Kidney (tissue), 14 donors: ENCODE measurements around the gene PRKN. TPM values are rescaled to one million over a fixed set of nuclear protein-coding genes. Genes with fewer than 3 reads are reported as not detected.

Source experiments
- DNase-seq, 5 donors: peaks; one replicate each; pipeline ENCODE4 v3.0.0-alpha.2; 2013 to 2020
- FAIRE-seq: peaks from 2 replicates; lab custom pipeline; 2012; peaks lifted over from hg19 to GRCh38; lab: Jason Lieb, UNC
- H3K27ac ChIP-seq, 2 donors: one replicate each; pipeline ENCODE4 v1.7.0; 2013; ENCODE audit warnings: low read depth in 2 of 2, low read length in 2 of 2, inconsistent platforms in 1 of 2
- H3K27me3 ChIP-seq: one replicate; pipeline ENCODE4 v1.7.1; 2013; ENCODE audit warnings: low read length, inconsistent platforms; ENCODE audit not compliant: control insufficient read depth, insufficient read depth
- H3K36me3 ChIP-seq, 3 donors: one replicate each; pipeline versions ENCODE4 v1.7.0 to v1.7.1; 2013; ENCODE audit warnings: low read length in 3 of 3, control low read depth in 1 of 3, inconsistent platforms in 1 of 3; ENCODE audit not compliant: insufficient read depth in 3 of 3, control insufficient read depth in 2 of 3
- H3K4me1 ChIP-seq, 3 donors: one replicate each; pipeline versions ENCODE4 v1.7.0 to v1.7.1; 2013; ENCODE audit warnings: low read length in 3 of 3, inconsistent platforms in 1 of 3, low read depth in 1 of 3; ENCODE audit not compliant: control insufficient read depth in 2 of 3, insufficient read depth in 2 of 3
- H3K4me3 ChIP-seq, 3 donors: one replicate each; pipeline versions ENCODE4 v1.7.0 to v1.8.1; 2013; ENCODE audit warnings: low read length in 3 of 3, control low read depth in 1 of 3, inconsistent platforms in 1 of 3
- H3K9ac ChIP-seq, 3 donors: one replicate each; pipeline versions ENCODE4 v1.7.0 to v1.7.1; 2013; ENCODE audit warnings: low read length in 3 of 3, control low read depth in 1 of 3, inconsistent platforms in 1 of 3
- H3K9me3 ChIP-seq, 3 donors: one replicate each; pipeline versions ENCODE4 v1.7.0 to v1.7.1; 2013; ENCODE audit warnings: low read length in 3 of 3, control low read depth in 1 of 3, inconsistent platforms in 1 of 3; ENCODE audit not compliant: control insufficient read depth in 2 of 3, insufficient read depth in 1 of 3
- intact Hi-C: fragments of 100-400 bp; cut with DNase I; formaldehyde crosslinking; loops from one replicate; pipeline ENCODE4 v1.11.1; 2022
- polyA plus RNA-seq: library from polyadenylated mRNA; stranded (reverse); fragments of 350-450 nt; fragmentation: Illumina TruSeq; extraction: RNeasy Lipid Tissue Mini Kit (QIAGEN cat#74804); gene quantifications from one replicate; pipeline ENCODE4 v1.2.3, GENCODE V29; 2014; ENCODE audit warnings: low read depth, low replicate concordance; ENCODE audit not compliant: insufficient read depth
- total RNA-seq: library from RNA; stranded (reverse); fragmentation: NEBNext Ultra II Directional; extraction: Animal tissue kit (Norgen Biotek cat#: 25700); gene quantifications from one replicate; pipeline ENCODE4 v1.2.1, GENCODE V29; 2021
- TF ChIP-seq, protein P1 (sequence below): IDR thresholded peaks from 3 replicates; pipeline ENCODE4 v1.5.1; 2012; ENCODE audit warnings: mild to moderate bottlenecking, moderate library complexity, borderline replicate concordance; ENCODE audit not compliant: insufficient read depth; ENCODE audit errors: extremely low read depth
- donor health status: control.
- donor health status: control.
- donor health status: control.
- donor health status: control.
- donor health status: control.
- donor health status: DM: yes; HTN: yes; CAD: no.
- donor health status: Normal renal cell carcinoma (clear cell type).

The PRKN gene
- total and polyA plus RNA-seq, 2 donors from 2014 or later, result 8.6 to 10.4 TPM

DNA sequence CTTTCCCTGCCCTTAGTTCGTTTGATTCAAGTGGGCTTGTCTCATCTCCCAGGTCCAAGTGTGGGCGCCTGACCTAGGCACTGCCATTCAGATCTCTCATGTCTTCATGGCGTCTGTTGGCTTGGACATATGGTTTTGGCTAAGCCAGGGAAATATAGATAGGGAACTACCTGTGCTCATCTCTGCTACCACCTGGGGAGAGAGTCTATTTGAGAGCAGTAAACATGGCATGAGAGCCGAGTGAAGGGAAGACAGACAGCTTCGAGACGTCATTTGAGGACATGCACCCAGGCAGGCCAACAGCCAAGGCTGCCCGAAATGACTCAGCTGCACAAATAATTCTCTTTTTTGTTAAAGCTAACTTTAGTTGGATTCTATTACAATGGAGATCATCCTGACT, 1083.0 kb downstream of the PRKN start:
- no peaks in the 10 kb centered on the region for H3K9me3 ChIP-seq
- no peak overlapping the region for H3K9ac ChIP-seq
- H3K27ac ChIP-seq, result no peak overlapping the region
- no peak for FAIRE-seq
- no peaks in the 10 kb centered on the region for H3K27me3 ChIP-seq
- intact Hi-C loops, result no loop called here
- no peak for DNase-seq
- H3K36me3 ChIP-seq, result no peaks in the 10 kb centered on the region
- H3K4me3 ChIP-seq, result no peak overlapping the region
- H3K4me1 ChIP-seq, result no peaks in the 10 kb centered on the region
- TF ChIP-seq, protein P1, sequence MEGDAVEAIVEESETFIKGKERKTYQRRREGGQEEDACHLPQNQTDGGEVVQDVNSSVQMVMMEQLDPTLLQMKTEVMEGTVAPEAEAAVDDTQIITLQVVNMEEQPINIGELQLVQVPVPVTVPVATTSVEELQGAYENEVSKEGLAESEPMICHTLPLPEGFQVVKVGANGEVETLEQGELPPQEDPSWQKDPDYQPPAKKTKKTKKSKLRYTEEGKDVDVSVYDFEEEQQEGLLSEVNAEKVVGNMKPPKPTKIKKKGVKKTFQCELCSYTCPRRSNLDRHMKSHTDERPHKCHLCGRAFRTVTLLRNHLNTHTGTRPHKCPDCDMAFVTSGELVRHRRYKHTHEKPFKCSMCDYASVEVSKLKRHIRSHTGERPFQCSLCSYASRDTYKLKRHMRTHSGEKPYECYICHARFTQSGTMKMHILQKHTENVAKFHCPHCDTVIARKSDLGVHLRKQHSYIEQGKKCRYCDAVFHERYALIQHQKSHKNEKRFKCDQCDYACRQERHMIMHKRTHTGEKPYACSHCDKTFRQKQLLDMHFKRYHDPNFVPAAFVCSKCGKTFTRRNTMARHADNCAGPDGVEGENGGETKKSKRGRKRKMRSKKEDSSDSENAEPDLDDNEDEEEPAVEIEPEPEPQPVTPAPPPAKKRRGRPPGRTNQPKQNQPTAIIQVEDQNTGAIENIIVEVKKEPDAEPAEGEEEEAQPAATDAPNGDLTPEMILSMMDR, result no peak

DNA sequence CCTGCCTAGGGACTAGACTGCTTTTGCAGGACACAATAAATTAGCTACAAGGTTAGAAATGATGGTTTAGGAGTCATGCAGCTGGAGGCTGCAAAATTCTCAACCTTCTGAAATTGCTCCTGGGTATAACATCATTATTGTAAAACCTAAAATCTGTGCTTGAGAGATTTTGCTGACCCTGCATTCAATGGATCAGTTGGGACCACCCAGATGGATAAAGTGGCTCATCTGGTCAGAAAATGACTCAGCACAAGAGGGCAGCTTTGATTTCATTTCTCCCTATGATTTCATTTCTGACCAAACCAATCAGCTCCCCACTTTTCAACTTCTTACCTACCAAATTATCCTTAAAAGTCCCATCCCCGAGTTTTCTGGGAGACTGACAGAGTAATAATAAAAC, 1086.4 kb downstream of the PRKN start:
- intact Hi-C loops, result no loop called here
- FAIRE-seq (no peak), DNase-seq (no peak)
- H3K4me1 ChIP-seq, result no peaks in the 10 kb centered on the region
- TF ChIP-seq, protein P1, result no peak
- H3K9me3 ChIP-seq, result no peaks in the 10 kb centered on the region
- H3K27me3 ChIP-seq, result no peaks in the 10 kb centered on the region
- no peak overlapping the region for H3K4me3 ChIP-seq
- no peak overlapping the region for H3K27ac ChIP-seq
- no peaks in the 10 kb centered on the region for H3K36me3 ChIP-seq
- H3K9ac ChIP-seq, result no peak overlapping the region

DNA sequence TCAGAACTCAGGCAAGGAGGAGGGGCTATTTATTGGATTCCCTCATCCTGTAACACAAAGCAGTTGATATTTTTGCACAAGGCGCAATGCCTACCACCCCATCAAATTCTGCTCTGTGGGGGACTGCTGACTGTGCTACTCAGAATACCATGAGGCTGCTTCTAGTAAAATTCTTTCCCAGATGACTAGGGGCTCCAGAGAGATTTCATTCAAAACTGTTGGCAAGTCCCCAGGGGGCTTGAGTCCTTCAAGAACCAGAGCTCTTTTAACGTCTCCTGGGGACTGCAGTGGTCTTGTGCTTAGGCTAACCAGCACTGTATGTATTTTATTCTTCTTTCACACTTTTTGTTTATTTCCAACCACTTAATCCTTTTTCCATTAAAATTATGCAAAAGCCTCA, 1087.8 kb downstream of the PRKN start:
- intact Hi-C loops, result no loop called here
- Histone ChIP-seq H3K9me3 (no peaks in the 10 kb centered on the region), H3K4me3 (no peak overlapping the region), H3K27ac (no peak overlapping the region), H3K9ac (no peak overlapping the region), H3K27me3 (no peaks in the 10 kb centered on the region), H3K36me3 (no peaks in the 10 kb centered on the region), H3K4me1 (no peaks in the 10 kb centered on the region)
- DNase-seq, result no peak
- TF ChIP-seq, protein P1, result no peak
- no peak for FAIRE-seq

DNA sequence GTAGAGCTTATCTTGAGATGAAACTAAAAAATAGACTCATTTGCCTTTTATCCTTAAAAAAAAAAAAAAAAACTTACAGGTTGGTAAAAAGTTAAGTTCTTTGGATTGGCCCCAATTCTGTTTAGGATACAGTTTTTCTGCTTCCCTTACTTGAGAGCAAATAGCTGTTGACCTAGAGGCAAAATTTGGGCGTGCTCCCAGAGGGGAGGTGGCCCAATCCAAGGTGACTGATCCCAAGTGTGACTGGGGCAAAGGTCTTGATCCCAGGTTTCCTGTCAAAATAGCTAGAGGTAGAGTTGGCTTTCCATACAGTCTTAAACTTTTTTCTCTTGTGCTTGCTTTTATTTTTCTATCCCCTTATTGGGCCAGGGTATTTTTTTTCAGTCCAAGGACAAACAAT, 1089.9 kb downstream of the PRKN start:
- Histone ChIP-seq H3K36me3 (no peaks in the 10 kb centered on the region), H3K27me3 (no peaks in the 10 kb centered on the region), H3K9ac (no peak overlapping the region), H3K27ac (no peak overlapping the region), H3K9me3 (no peaks in the 10 kb centered on the region), H3K4me3 (no peak overlapping the region), H3K4me1 (no peaks in the 10 kb centered on the region)
- intact Hi-C loops, result no loop called here
- DNase-seq (peak in 1 of 5 donors; percentile 11), FAIRE-seq (no peak)
- TF ChIP-seq, protein P1, result no peak
